Suprapubic skin (tissue), 4 donors: ENCODE results near the gene ZRSR2.

Experiments
- POLR2A ChIP-seq, 2 donors: fragments of 450-650 bp; IDR thresholded peaks; one replicate each; pipeline ENCODE4 v1.6.1; 2017; ENCODE audit warnings: antibody characterized with exemption in 2 of 2, mild to moderate bottlenecking in 2 of 2, moderate library complexity in 2 of 2
- POLR2AphosphoS5 ChIP-seq, 3 donors: sonication (generic); formaldehyde crosslinking; IDR thresholded peaks; one replicate each; pipeline ENCODE4 v1.6.1; 2017; ENCODE audit warnings: antibody characterized with exemption in 3 of 3
- TF ChIP-seq, protein P1 (sequence below), 2 donors: fragments of 200-600 bp in 1 of 2; fragments of 450-650 bp in 1 of 2; sonication (generic) in 1 of 2; IDR thresholded peaks; one replicate each; pipeline ENCODE4 v1.5.1; 2016 to 2019; ENCODE audit warnings: antibody characterized with exemption in 2 of 2, mild to moderate bottlenecking in 1 of 2, moderate library complexity in 1 of 2

GRCh38 chrX:15744181-15744867, 46.0 kb upstream of the ZRSR2 start:
- TF ChIP-seq, protein P1, sequence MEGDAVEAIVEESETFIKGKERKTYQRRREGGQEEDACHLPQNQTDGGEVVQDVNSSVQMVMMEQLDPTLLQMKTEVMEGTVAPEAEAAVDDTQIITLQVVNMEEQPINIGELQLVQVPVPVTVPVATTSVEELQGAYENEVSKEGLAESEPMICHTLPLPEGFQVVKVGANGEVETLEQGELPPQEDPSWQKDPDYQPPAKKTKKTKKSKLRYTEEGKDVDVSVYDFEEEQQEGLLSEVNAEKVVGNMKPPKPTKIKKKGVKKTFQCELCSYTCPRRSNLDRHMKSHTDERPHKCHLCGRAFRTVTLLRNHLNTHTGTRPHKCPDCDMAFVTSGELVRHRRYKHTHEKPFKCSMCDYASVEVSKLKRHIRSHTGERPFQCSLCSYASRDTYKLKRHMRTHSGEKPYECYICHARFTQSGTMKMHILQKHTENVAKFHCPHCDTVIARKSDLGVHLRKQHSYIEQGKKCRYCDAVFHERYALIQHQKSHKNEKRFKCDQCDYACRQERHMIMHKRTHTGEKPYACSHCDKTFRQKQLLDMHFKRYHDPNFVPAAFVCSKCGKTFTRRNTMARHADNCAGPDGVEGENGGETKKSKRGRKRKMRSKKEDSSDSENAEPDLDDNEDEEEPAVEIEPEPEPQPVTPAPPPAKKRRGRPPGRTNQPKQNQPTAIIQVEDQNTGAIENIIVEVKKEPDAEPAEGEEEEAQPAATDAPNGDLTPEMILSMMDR (IDR thresholded peaks at IDR 0.05) = no peak
- TF ChIP-seq POLR2A (IDR thresholded peaks at IDR 0.05) = no peak
- TF ChIP-seq POLR2AphosphoS5 (IDR thresholded peaks at IDR 0.05) = no peak
